NK-92 (cell line): ENCODE measurements around the gene SOCS6.
"Not testable (repeated sequence)": the region's sequence is repeated elsewhere in the genome, so short reads cannot be mapped to it uniquely, and the experiment has no call there.

Source experiments
- DNase-seq: peaks from one replicate; lab custom pipeline; 2025; ENCODE audit not compliant: unreplicated experiment; lab: John Stamatoyannopoulos, UW

The SOCS6 gene

GRCh38 chr18:70288851-70289328 is at the start of gene SOCS6:
Gene SOCS6 (plus strand): TSS chr18:70289045. CDS start chr18:70324669, 35,624 bp downstream.
- DNase-seq: no peak

- no peak for DNase-seq
Observed at GRCh38 chr18:70243131-70243929, 45.5 kb upstream of the SOCS6 start.

GRCh38 chr18:70246061-70246466 is 42.8 kb upstream of the SOCS6 start:
- DNase-seq: no peak

GRCh38 chr18:70249118-70249517 is 39.7 kb upstream of the SOCS6 start:
- no peak for DNase-seq

GRCh38 chr18:70249861-70250260 is 39.0 kb upstream of the SOCS6 start:
- DNase-seq: not testable (repeated sequence)

- DNase-seq: no peak
Observed at GRCh38 chr18:70250781-70251180, 38.1 kb upstream of the SOCS6 start.

- no peak for DNase-seq
Observed at GRCh38 chr18:70256184-70256583, 32.7 kb upstream of the SOCS6 start.

GRCh38 chr18:70256994-70257393 is 31.9 kb upstream of the SOCS6 start:
- DNase-seq: no peak

GRCh38 chr18:70258243-70258642 is 30.6 kb upstream of the SOCS6 start:
- DNase-seq: no peak

- DNase-seq: no peak
Observed at GRCh38 chr18:70260683-70261082, 28.2 kb upstream of the SOCS6 start.

- no peak for DNase-seq
Observed at GRCh38 chr18:70261141-70261788, 27.6 kb upstream of the SOCS6 start.

GRCh38 chr18:70263336-70263735 is 25.5 kb upstream of the SOCS6 start:
- no peak for DNase-seq

GRCh38 chr18:70271742-70272141 is 17.1 kb upstream of the SOCS6 start:
- no peak for DNase-seq

- no peak for DNase-seq
Observed at GRCh38 chr18:70273021-70273420, 15.8 kb upstream of the SOCS6 start.

- no peak for DNase-seq
Observed at GRCh38 chr18:70276416-70277191, 12.2 kb upstream of the SOCS6 start.

GRCh38 chr18:70279470-70279869 is 9.4 kb upstream of the SOCS6 start:
- no peak for DNase-seq

GRCh38 chr18:70280007-70280925 is 8.6 kb upstream of the SOCS6 start:
- no peak for DNase-seq

- DNase-seq: no peak
Observed at GRCh38 chr18:70284976-70285620, 3.7 kb upstream of the SOCS6 start.

- DNase-seq: no peak
Observed at GRCh38 chr18:70287731-70288130, 1.1 kb upstream of the SOCS6 start.
